Umbilical cord (tissue), 2 donors: ENCODE results near the gene NHERF2. TPM values are rescaled to one million over a fixed set of nuclear protein-coding genes. Genes with fewer than 3 reads are reported as not detected.
"Not testable (repeated sequence)": the region's sequence is repeated elsewhere in the genome, so short reads cannot be mapped to it uniquely, and the experiment has no call there.

ENCODE experiments used
- DNase-seq: peaks from one replicate; pipeline ENCODE4 v3.0.0-alpha.2; 2015; ENCODE audit warnings: low spot score
- total RNA-seq: library from RNA; depleted of rRNA; stranded (reverse); fragments of >200 nt; gene quantifications from one replicate; pipeline ENCODE4 v1.2.3, GENCODE V29; 2014; ENCODE audit warnings: low replicate concordance; ENCODE audit not compliant: insufficient read depth

Gene NHERF2
- total RNA-seq, 1 donor from 2014 or later, result 30.3 TPM

DNA sequence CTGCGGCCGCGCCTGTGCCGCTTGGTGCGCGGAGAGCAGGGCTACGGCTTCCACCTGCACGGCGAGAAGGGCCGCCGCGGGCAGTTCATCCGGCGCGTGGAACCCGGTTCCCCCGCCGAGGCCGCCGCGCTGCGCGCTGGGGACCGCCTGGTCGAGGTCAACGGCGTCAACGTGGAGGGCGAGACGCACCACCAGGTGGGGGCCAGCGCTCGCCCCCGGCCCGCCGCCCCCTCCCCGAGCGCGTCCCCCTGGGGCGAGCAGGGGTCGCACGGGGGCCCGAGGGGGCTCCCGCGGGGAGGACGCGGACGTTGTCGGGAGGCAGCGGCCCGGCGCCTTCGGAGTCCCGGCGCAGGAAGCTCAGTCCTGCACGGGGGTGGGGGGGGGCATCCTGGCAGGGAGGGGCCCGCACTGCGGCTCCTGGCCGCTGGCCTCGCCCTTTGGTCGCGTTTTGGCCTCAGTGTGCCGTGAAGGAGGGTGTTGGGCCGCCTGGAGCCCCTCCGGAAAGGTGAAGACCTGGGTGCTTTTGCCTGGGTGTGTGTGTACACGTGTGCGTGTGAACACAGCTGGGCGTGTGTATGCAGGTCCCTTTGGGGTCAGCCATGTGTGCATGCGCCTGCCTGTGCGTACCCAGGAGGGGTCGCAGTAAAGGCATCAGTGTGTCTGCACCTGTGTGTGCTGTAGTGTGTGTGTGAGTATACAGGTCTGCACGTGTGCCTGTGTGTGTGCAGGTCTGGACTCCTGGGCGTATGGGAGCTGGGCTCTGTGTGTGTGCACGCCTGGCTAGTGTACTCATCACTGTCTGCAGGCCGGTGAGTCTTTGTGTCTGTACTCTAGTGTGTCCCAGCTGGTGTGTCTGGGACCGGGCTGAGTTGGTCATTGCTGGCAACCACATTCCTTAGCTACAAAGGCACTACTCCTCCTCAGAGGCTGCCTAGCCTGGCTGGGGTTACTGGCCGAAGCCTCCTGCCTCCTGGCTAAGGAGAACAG is 615 bp downstream of the NHERF2 start:
- DNase-seq, result no peak

DNA sequence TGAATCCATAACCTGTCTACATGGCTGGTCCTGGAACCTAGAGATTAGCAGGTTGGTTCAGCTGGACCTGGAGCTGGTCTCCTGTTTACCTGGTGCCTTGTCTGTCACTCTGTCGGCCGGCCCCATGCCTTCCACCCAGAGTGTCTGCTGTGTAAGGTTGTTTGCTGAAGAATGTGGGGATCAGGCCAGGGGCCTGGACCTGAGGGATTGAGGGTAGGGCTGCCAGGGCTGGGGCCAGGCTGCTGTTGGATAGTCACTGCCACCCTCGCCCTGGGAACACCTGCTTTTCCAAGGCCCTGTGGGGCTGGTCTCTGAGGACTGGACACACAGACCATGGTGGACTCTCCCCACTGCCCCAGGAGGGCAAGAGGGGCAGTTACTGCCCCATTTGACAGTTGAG is 1.4 kb downstream of the NHERF2 start:
- no peak for DNase-seq

- DNase-seq, result no peak
Observed at GRCh38 chr16:2028620-2029220, 2.0 kb downstream of the NHERF2 start.

- no peak for DNase-seq
Observed at GRCh38 chr16:2029350-2029749, 2.6 kb downstream of the NHERF2 start.

- no peak for DNase-seq
Observed at GRCh38 chr16:2030036-2030435, 3.3 kb downstream of the NHERF2 start.

DNA sequence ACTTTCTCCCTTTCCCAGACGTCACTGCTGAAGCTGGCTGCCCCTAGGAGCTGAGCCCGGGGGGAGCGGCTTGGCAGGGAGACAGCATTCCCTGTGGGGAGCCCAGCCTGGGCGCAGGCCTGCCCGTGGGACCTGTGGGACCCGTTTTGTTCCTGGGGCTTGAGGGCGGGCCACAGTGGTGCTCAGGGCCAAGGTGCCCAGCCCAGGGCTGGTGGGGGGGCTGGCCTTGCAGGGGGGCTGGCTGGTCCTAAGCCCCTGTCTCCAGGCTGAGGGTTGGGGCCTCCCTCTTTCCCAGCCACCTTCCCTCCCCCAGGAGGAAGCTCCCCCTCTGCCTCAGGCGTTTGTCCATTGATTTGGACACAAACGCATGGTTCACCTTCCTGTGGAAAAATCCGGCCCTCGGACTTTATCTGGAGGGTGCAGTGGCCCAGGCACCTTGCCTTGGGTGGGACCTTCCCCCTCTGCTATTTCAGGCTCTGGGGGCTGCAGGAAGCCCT is 4.4 kb downstream of the NHERF2 start:
- no peak for DNase-seq

GRCh38 chr16:2032285-2033056 is 5.8 kb downstream of the NHERF2 start:
- no peak for DNase-seq

DNA sequence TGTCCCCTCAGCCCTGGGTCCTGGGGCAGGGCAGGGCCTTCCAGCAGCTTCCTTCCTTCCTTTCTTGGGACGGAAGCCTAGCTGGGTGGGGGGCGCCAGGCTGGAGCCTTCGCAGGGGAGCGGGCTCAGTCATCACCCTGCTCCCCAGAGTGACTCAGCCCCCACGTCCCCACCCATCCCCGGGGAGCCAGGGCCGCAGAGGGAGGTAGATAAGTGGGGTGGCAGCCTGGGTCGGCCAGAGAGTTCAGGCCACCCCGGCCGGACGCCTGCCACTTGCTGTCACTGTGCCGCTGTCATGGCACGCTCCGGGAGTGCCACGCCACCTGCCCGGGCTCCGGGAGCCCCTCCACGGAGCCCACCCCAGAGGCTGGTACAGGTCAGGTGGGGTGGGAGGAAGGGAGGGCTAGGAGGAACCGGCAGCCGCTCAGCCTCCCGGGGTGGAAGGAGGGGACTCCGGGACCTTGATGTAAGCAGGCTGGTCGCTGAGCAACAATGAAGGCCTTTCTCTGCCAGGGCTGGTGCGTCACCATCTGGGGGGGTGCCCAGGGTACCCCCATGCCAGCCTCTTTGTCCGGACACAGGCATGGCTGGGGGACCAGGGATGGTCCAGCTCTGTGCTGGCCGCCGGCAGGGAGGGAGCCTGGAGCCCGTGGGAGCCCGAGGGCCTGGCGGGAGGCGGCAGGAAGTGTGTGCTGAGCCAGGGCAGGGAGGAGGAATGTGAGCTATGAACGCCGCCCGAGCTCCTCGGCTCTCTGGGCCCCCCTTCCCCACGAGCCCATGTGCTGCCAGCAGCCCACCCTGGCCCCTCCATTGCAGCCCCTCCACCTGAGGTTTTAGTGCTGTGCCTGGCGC is 6.6 kb downstream of the NHERF2 start:
- peak; percentile 72 for DNase-seq

- not testable (repeated sequence) for DNase-seq
Observed at GRCh38 chr16:2033909-2034695, 7.4 kb downstream of the NHERF2 start.

DNA sequence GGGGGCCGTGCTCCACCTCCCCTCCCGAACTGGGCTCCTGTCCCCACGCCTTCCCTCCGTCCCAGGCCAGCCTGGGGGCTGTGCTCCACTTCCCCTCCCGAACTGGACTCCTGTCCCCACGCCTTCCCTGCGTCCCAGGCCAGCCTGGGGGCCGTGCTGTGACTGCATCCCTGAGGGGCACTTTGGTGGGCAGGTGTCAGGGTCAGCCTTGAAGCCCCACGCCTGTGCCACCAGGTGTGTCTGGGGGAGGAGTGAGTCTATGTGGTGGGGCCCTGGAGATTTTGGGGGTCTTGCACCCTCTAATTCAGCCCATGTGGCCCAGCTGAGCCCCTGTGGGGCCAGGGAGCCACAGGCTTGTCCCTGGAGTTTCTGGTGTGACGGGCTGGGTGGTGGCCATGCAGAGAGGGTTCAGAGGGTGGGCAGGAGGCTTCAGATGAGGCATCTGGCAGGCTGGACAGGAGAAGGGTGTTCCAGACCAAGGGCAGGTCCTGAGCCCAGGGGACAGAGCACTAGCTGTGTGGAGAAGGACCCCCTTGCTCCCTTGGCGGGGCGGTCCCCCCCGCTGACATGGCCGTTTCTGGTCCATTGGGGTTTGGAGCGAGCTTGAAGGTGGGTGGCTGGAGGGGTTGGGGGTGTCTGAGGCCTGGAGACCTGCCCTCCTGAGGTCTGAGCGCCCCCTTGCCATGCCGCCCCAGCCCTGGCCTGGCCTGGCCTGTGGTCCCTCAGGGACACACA is 8.2 kb downstream of the NHERF2 start:
- DNase-seq, result no peak

DNA sequence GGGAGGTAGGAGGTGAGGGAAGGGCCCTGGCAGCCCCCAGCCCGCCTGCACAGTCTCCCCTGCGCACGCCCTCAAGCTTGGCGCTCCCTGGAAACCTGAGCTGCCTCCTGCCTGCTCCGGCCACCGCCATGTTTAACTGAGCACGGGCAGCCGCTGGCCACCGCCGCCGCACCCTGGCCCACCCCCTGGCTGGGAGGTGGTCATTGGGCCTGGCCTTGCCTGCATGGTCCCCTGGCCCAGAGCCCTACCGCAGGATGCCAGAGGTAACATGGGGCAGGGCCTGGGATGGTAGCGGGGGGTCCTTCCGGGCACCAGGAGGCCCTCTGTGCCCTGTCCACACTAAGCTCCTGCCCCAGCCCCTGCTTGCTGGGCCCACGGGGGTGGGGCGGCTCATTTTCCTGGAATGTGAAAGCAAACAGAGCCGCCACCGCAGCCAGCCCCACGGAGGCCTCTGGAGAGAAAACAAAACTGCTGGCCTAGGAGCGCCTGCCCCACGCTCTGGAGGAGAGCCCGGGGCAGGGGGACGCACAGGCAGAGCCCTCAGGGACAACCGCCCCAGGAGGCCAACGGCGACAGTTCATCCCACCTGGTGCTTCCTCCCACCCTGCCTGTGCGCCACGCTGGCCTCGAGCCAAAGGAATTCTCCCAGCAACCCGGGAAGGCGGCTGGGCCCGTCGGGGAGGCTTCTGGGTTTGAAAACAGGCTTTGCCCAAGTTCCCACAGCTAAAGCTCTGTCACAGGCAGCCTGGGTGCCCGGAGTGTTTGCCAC is 8.9 kb downstream of the NHERF2 start:
- DNase-seq, result peak; percentile 84

DNA sequence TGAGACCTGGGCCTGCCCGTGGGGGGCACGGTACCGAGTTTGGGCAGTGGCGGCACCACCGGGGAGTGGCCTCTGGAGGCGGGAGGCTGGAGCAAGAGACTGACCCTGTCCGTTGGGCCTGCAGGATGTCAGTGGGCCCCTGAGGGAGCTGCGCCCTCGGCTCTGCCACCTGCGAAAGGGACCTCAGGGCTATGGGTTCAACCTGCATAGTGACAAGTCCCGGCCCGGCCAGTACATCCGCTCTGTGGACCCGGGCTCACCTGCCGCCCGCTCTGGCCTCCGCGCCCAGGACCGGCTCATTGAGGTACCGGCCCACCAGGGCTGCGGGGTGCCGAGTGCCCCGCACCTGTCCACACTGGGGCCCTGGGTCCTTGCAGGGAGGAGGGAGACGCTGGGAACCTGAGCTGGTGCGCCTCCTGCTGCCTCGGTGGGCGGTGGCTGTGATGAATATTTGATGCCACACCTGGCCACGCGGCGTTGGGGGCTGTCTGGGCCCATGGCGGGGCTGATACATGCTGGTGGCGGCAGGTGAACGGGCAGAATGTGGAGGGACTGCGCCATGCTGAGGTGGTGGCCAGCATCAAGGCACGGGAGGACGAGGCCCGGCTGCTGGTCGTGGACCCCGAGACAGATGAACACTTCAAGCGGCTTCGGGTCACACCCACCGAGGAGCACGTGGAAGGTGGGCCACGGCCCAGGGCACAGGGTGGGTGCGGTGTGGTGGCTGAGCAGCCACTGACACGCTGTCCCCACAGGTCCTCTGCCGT is 9.7 kb downstream of the NHERF2 start:
- DNase-seq, result no peak

DNA sequence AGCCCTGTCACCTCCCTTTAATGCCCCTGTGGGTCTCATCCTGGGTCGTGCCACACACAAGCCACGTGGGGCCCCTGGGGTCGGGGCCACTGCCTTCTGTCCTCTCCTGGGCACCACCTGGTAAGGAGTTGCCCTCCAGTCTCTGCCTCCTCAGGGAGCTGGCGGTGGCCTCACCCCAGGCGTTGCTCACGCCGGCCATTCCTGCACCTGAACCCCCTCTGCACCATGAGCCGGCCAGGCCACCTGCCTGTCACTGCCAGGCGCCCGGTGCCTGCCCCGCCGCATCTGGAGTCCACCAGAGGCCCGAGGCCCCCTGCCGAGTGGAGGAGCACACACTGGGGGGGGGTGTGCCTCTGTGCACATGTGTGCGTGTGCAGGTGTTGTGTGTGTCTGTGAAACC is 10.4 kb downstream of the NHERF2 start:
- DNase-seq, result no peak

- no peak for DNase-seq
Observed at GRCh38 chr16:2037647-2038381, 11.1 kb downstream of the NHERF2 start.

DNA sequence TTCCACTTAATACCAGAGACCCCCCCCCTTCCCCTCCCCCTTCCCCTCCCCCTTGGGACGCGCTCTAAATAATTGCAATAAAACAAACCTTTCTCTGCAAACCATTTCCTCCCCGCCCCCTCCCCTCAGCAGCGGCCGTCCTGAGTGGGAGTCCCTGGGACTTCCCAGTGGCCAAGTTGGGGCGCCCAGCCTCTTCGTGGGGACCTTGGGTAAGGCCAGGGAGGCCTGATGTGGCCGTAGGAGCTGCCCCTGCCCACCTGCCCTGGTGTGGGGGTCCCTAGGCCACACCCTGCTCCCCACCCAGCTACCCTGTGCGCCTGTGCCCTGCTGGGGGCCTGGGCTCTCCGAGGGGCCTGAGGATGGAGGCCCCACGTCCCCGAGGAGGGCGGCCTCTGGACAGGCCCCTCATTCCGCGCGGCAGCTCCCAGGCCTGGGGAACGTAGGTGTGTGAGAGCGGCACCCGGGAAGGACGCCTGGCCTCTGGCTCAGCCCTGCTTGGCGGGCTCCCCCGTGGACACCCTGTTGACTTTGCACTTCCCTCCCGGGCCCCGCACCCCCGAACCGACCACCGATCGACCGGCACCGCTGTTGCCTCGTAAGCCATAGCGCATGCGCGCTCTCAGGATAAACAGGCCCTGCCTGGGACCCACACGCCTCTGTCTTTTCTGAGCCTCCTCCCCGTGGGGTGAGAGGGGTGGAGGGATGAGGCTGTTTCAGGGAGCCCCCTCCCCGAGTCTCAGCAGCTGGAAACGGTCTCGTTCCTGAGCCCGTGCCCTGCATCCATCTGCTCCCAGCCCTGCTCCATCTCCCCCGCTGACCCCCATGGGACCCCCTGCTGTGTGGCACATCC is 11.9 kb downstream of the NHERF2 start:
- peak; percentile 70 for DNase-seq
